KG1 (cell line): ENCODE data around the gene TRAFD1.

Experiments used
- DNase-seq: peaks from one replicate; lab custom pipeline; 2025; lab: John Stamatoyannopoulos, UW

The TRAFD1 gene

GRCh38 chr12:112179341-112179740 is 54.0 kb downstream of the TRAFD1 start:
- DNase-seq: no peak

GRCh38 chr12:112179916-112180315 is 54.6 kb downstream of the TRAFD1 start:
- DNase-seq: no peak

- no peak for DNase-seq
Measured at GRCh38 chr12:112180422-112180821, 55.1 kb downstream of the TRAFD1 start.

- no peak for DNase-seq
Measured at GRCh38 chr12:112182499-112182898, 57.1 kb downstream of the TRAFD1 start.

GRCh38 chr12:112183141-112184021 is 58.0 kb downstream of the TRAFD1 start:
- no peak for DNase-seq

- no peak for DNase-seq
Measured at GRCh38 chr12:112184056-112184887, 58.9 kb downstream of the TRAFD1 start.

GRCh38 chr12:112185093-112185923 is 59.9 kb downstream of the TRAFD1 start:
- DNase-seq: no peak

- DNase-seq: no peak
Measured at GRCh38 chr12:112188130-112188830, 62.9 kb downstream of the TRAFD1 start.

- DNase-seq: no peak
Measured at GRCh38 chr12:112190231-112191025, 65.1 kb downstream of the TRAFD1 start.

- no peak for DNase-seq
Measured at GRCh38 chr12:112191201-112191600, 65.8 kb downstream of the TRAFD1 start.

GRCh38 chr12:112191840-112192321 is 66.5 kb downstream of the TRAFD1 start:
- no peak for DNase-seq

- DNase-seq: no peak
Measured at GRCh38 chr12:112192475-112192874, 67.1 kb downstream of the TRAFD1 start.

GRCh38 chr12:112194601-112195247 is 69.4 kb downstream of the TRAFD1 start:
- DNase-seq: no peak

GRCh38 chr12:112196196-112196875 is 71.0 kb downstream of the TRAFD1 start:
- no peak for DNase-seq

GRCh38 chr12:112198120-112198733 is 72.9 kb downstream of the TRAFD1 start:
- no peak for DNase-seq

GRCh38 chr12:112199136-112199535 is 73.8 kb downstream of the TRAFD1 start:
- no peak for DNase-seq
